DOHH2 (cell line): ENCODE data around the gene PCDH9.

Experiments
- EZH2phosphoT487 ChIP-seq: fragments of 200-600 bp; sonication (generic); IDR thresholded peaks from 2 replicates; pipeline ENCODE4 v1.6.1; 2017; ENCODE audit warnings: borderline replicate concordance, mild to moderate bottlenecking, antibody characterized with exemption, low read length, moderate library complexity, mixed read lengths
- TF ChIP-seq, protein P1 (sequence below): fragments of 200-600 bp; sonication (generic); IDR thresholded peaks from one replicate; pipeline ENCODE4 v1.5.1; 2014; ENCODE audit warnings: antibody characterized with exemption, mild to moderate bottlenecking, low read depth, low read length; ENCODE audit not compliant: poor library complexity, severe bottlenecking

DNA sequence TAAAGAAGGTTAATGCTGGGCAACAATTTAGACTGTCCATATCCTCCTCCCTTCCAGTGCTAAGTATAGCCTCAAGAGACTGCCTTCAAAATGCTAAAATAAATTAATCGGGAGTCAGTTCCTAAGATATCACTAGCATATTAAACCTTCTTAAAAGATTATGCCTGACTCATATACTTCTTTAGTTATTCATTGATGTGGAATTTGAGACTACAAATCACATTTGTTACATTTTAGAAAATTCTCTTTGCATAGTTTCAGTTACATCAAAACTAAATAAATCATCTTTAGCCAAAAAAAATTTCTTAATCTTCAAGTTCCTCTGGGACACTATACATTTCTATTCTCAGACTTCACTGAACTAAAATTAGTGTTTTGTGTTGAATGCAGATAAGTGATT, 769.1 kb downstream of the PCDH9 start:
- TF ChIP-seq, protein P1, sequence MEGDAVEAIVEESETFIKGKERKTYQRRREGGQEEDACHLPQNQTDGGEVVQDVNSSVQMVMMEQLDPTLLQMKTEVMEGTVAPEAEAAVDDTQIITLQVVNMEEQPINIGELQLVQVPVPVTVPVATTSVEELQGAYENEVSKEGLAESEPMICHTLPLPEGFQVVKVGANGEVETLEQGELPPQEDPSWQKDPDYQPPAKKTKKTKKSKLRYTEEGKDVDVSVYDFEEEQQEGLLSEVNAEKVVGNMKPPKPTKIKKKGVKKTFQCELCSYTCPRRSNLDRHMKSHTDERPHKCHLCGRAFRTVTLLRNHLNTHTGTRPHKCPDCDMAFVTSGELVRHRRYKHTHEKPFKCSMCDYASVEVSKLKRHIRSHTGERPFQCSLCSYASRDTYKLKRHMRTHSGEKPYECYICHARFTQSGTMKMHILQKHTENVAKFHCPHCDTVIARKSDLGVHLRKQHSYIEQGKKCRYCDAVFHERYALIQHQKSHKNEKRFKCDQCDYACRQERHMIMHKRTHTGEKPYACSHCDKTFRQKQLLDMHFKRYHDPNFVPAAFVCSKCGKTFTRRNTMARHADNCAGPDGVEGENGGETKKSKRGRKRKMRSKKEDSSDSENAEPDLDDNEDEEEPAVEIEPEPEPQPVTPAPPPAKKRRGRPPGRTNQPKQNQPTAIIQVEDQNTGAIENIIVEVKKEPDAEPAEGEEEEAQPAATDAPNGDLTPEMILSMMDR, result no peak
- no peak for TF ChIP-seq EZH2phosphoT487
